WTC11 (cell line): ENCODE data around the gene RHOV. TPM values are rescaled to one million over a fixed set of nuclear protein-coding genes. Genes with fewer than 3 reads are reported as not detected.
A peak's percentile ranks its signal among the peaks of the same experiment; 100 is the strongest.

Experiments
- NFYB ChIP-seq: sonication (generic); formaldehyde crosslinking; conservative IDR thresholded peaks from 2 replicates; pipeline ENCODE4 v1.8.0; 2022; ENCODE audit warnings: low read depth, missing genetic modification reagents
- TP53 ChIP-seq: sonication (generic); formaldehyde crosslinking; IDR thresholded peaks from 2 replicates; pipeline ENCODE4 v1.8.1; 2023; ENCODE audit warnings: mild to moderate bottlenecking, missing genetic modification reagents
- ZNF219 ChIP-seq: sonication (generic); formaldehyde crosslinking; IDR thresholded peaks from 2 replicates; pipeline ENCODE4 v1.8.0; 2023; ENCODE audit warnings: missing genetic modification reagents, mild to moderate bottlenecking, borderline replicate concordance
- ZNF317 ChIP-seq: sonication (generic); formaldehyde crosslinking; IDR thresholded peaks from 2 replicates; pipeline ENCODE4 v1.8.1; 2023; ENCODE audit warnings: low read depth, mild to moderate bottlenecking, moderate library complexity, missing genetic modification reagents, borderline replicate concordance
- ZNF671 ChIP-seq: fragments of 250-450 bp; sonication (Bioruptor Pico); IDR thresholded peaks from 2 replicates; pipeline ENCODE4 v1.8.0; 2021; ENCODE audit warnings: mild to moderate bottlenecking
- total RNA-seq: library from RNA; stranded (reverse); gene quantifications from 3 replicates; pipeline ENCODE4 v1.2.3, GENCODE V29; 2021
- TF ChIP-seq, protein P1 (sequence below): sonication (generic); formaldehyde crosslinking; IDR thresholded peaks from 2 replicates; pipeline ENCODE4 v1.8.1; 2023; ENCODE audit warnings: mild to moderate bottlenecking, missing genetic modification reagents, moderate library complexity
- TF ChIP-seq, protein P2 (sequence below): sonication (generic); formaldehyde crosslinking; IDR thresholded peaks from 2 replicates; pipeline ENCODE4 v1.8.1; 2023; ENCODE audit warnings: mild to moderate bottlenecking, missing genetic modification reagents
- TF ChIP-seq, protein P3 (sequence below): sonication (generic); formaldehyde crosslinking; IDR thresholded peaks from 2 replicates; pipeline ENCODE4 v1.8.1; 2022; ENCODE audit warnings: mild to moderate bottlenecking, moderate library complexity, missing genetic modification reagents
- TF ChIP-seq, protein P4 (sequence below): sonication (generic); formaldehyde crosslinking; IDR thresholded peaks from 2 replicates; pipeline ENCODE4 v1.8.0; 2023; ENCODE audit warnings: mild to moderate bottlenecking, missing genetic modification reagents
- TF ChIP-seq, protein P5 (sequence below): sonication (generic); formaldehyde crosslinking; IDR thresholded peaks from 2 replicates; pipeline ENCODE4 v1.8.1; 2022; ENCODE audit warnings: mild to moderate bottlenecking, missing genetic modification reagents, moderate library complexity, borderline replicate concordance
- TF ChIP-seq, protein P6 (sequence below): fragments of 250-450 bp; sonication (Bioruptor Pico); IDR thresholded peaks from 2 replicates; pipeline ENCODE4 v1.9.0; 2021; ENCODE audit warnings: mild to moderate bottlenecking
- TF ChIP-seq, protein P7 (sequence below): sonication (generic); formaldehyde crosslinking; IDR thresholded peaks from 2 replicates; pipeline ENCODE4 v1.8.0; 2023; ENCODE audit warnings: missing genetic modification reagents, mild to moderate bottlenecking, borderline replicate concordance
- TF ChIP-seq, protein P8 (sequence below): fragments of 250-450 bp; sonication (Bioruptor Pico); IDR thresholded peaks from 2 replicates; pipeline ENCODE4 v1.9.0; 2021; ENCODE audit warnings: moderate library complexity, mild to moderate bottlenecking, inconsistent platforms, borderline replicate concordance
- TF ChIP-seq, protein P9 (sequence below): fragments of 250-450 bp; sonication (Bioruptor Pico); IDR thresholded peaks from 2 replicates; pipeline ENCODE4 v1.9.0; 2021; ENCODE audit warnings: mild to moderate bottlenecking, borderline replicate concordance

The RHOV gene
- total RNA-seq, 1 experiment from 2014 or later = 5.0 TPM

DNA sequence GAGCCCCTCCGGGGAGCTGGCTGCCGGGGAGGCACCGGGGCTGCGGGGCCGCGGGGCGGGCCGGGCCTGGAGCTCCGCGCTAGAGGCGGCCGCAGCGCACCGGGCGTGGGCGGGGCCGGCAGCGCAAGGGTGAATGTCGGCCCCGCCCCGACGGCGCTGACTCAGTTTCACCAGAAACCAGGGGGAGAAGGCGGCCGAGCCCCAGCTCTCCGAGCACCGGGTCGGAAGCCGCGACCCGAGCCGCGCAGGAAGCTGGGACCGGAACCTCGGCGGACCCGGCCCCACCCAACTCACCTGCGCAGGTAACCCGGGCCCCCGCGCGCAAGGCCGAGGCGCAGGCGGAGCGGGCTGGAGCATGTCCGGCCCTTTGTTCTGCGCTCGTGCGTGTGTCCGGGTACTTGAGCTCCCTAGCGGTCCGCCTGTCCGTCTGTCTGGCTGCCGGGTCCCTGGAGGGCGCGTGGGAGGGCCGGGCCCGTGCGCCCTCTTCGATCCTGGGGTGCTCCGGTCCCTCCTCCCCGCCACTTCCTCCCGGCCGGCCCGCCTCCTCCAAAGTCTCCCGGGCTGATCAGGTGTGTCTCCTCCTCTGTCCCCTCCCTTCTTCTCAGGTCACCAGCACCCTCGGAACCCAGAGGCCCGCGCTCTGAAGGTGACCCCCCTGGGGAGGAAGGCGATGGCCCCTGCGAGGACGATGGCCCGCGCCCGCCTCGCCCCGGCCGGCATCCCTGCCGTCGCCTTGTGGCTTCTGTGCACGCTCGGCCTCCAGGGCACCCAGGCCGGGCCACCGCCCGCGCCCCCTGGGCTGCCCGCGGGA lies 29.9 kb downstream of the RHOV start, which contains the start of gene SPINT1 (continued):
- TF ChIP-seq, protein P1, sequence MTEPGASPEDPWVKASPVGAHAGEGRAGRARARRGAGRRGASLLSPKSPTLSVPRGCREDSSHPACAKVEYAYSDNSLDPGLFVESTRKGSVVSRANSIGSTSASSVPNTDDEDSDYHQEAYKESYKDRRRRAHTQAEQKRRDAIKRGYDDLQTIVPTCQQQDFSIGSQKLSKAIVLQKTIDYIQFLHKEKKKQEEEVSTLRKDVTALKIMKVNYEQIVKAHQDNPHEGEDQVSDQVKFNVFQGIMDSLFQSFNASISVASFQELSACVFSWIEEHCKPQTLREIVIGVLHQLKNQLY = no peak
- no peak for TF ChIP-seq NFYB (CRISPR knock-in tag)
- TF ChIP-seq, protein P2, sequence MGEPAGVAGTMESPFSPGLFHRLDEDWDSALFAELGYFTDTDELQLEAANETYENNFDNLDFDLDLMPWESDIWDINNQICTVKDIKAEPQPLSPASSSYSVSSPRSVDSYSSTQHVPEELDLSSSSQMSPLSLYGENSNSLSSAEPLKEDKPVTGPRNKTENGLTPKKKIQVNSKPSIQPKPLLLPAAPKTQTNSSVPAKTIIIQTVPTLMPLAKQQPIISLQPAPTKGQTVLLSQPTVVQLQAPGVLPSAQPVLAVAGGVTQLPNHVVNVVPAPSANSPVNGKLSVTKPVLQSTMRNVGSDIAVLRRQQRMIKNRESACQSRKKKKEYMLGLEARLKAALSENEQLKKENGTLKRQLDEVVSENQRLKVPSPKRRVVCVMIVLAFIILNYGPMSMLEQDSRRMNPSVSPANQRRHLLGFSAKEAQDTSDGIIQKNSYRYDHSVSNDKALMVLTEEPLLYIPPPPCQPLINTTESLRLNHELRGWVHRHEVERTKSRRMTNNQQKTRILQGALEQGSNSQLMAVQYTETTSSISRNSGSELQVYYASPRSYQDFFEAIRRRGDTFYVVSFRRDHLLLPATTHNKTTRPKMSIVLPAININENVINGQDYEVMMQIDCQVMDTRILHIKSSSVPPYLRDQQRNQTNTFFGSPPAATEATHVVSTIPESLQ (CRISPR knock-in tag) = no peak
- TF ChIP-seq, protein P3, sequence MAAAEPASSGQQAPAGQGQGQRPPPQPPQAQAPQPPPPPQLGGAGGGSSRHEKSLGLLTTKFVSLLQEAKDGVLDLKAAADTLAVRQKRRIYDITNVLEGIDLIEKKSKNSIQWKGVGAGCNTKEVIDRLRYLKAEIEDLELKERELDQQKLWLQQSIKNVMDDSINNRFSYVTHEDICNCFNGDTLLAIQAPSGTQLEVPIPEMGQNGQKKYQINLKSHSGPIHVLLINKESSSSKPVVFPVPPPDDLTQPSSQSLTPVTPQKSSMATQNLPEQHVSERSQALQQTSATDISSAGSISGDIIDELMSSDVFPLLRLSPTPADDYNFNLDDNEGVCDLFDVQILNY (CRISPR knock-in tag) = peak; percentile 75; the same call in 1 of the 2 replicates
- TF ChIP-seq ZNF219 (CRISPR knock-in tag) = peak; percentile 73; the same call in 1 of the 2 replicates
- TF ChIP-seq, protein P4, sequence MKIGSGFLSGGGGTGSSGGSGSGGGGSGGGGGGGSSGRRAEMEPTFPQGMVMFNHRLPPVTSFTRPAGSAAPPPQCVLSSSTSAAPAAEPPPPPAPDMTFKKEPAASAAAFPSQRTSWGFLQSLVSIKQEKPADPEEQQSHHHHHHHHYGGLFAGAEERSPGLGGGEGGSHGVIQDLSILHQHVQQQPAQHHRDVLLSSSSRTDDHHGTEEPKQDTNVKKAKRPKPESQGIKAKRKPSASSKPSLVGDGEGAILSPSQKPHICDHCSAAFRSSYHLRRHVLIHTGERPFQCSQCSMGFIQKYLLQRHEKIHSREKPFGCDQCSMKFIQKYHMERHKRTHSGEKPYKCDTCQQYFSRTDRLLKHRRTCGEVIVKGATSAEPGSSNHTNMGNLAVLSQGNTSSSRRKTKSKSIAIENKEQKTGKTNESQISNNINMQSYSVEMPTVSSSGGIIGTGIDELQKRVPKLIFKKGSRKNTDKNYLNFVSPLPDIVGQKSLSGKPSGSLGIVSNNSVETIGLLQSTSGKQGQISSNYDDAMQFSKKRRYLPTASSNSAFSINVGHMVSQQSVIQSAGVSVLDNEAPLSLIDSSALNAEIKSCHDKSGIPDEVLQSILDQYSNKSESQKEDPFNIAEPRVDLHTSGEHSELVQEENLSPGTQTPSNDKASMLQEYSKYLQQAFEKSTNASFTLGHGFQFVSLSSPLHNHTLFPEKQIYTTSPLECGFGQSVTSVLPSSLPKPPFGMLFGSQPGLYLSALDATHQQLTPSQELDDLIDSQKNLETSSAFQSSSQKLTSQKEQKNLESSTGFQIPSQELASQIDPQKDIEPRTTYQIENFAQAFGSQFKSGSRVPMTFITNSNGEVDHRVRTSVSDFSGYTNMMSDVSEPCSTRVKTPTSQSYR = no peak
- TF ChIP-seq, protein P5, sequence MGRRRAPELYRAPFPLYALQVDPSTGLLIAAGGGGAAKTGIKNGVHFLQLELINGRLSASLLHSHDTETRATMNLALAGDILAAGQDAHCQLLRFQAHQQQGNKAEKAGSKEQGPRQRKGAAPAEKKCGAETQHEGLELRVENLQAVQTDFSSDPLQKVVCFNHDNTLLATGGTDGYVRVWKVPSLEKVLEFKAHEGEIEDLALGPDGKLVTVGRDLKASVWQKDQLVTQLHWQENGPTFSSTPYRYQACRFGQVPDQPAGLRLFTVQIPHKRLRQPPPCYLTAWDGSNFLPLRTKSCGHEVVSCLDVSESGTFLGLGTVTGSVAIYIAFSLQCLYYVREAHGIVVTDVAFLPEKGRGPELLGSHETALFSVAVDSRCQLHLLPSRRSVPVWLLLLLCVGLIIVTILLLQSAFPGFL (CRISPR knock-in tag) = no peak
- TF ChIP-seq, protein P6, sequence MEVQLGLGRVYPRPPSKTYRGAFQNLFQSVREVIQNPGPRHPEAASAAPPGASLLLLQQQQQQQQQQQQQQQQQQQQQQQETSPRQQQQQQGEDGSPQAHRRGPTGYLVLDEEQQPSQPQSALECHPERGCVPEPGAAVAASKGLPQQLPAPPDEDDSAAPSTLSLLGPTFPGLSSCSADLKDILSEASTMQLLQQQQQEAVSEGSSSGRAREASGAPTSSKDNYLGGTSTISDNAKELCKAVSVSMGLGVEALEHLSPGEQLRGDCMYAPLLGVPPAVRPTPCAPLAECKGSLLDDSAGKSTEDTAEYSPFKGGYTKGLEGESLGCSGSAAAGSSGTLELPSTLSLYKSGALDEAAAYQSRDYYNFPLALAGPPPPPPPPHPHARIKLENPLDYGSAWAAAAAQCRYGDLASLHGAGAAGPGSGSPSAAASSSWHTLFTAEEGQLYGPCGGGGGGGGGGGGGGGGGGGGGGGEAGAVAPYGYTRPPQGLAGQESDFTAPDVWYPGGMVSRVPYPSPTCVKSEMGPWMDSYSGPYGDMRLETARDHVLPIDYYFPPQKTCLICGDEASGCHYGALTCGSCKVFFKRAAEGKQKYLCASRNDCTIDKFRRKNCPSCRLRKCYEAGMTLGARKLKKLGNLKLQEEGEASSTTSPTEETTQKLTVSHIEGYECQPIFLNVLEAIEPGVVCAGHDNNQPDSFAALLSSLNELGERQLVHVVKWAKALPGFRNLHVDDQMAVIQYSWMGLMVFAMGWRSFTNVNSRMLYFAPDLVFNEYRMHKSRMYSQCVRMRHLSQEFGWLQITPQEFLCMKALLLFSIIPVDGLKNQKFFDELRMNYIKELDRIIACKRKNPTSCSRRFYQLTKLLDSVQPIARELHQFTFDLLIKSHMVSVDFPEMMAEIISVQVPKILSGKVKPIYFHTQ (CRISPR knock-in tag) = no peak
- TF ChIP-seq ZNF671 (CRISPR knock-in tag) = no peak
- TF ChIP-seq, protein P7, sequence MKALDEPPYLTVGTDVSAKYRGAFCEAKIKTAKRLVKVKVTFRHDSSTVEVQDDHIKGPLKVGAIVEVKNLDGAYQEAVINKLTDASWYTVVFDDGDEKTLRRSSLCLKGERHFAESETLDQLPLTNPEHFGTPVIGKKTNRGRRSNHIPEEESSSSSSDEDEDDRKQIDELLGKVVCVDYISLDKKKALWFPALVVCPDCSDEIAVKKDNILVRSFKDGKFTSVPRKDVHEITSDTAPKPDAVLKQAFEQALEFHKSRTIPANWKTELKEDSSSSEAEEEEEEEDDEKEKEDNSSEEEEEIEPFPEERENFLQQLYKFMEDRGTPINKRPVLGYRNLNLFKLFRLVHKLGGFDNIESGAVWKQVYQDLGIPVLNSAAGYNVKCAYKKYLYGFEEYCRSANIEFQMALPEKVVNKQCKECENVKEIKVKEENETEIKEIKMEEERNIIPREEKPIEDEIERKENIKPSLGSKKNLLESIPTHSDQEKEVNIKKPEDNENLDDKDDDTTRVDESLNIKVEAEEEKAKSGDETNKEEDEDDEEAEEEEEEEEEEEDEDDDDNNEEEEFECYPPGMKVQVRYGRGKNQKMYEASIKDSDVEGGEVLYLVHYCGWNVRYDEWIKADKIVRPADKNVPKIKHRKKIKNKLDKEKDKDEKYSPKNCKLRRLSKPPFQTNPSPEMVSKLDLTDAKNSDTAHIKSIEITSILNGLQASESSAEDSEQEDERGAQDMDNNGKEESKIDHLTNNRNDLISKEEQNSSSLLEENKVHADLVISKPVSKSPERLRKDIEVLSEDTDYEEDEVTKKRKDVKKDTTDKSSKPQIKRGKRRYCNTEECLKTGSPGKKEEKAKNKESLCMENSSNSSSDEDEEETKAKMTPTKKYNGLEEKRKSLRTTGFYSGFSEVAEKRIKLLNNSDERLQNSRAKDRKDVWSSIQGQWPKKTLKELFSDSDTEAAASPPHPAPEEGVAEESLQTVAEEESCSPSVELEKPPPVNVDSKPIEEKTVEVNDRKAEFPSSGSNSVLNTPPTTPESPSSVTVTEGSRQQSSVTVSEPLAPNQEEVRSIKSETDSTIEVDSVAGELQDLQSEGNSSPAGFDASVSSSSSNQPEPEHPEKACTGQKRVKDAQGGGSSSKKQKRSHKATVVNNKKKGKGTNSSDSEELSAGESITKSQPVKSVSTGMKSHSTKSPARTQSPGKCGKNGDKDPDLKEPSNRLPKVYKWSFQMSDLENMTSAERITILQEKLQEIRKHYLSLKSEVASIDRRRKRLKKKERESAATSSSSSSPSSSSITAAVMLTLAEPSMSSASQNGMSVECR (CRISPR knock-in tag) = peak; percentile 43; the same call in 1 of the 2 replicates
- TF ChIP-seq ZNF317 = no peak
- TF ChIP-seq, protein P8, sequence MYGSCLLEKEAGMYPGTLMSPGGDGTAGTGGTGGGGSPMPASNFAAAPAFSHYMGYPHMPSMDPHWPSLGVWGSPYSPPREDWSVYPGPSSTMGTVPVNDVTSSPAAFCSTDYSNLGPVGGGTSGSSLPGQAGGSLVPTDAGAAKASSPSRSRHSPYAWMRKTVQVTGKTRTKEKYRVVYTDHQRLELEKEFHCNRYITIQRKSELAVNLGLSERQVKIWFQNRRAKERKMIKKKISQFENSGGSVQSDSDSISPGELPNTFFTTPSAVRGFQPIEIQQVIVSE (CRISPR knock-in tag) = no peak
- TF ChIP-seq, protein P9, sequence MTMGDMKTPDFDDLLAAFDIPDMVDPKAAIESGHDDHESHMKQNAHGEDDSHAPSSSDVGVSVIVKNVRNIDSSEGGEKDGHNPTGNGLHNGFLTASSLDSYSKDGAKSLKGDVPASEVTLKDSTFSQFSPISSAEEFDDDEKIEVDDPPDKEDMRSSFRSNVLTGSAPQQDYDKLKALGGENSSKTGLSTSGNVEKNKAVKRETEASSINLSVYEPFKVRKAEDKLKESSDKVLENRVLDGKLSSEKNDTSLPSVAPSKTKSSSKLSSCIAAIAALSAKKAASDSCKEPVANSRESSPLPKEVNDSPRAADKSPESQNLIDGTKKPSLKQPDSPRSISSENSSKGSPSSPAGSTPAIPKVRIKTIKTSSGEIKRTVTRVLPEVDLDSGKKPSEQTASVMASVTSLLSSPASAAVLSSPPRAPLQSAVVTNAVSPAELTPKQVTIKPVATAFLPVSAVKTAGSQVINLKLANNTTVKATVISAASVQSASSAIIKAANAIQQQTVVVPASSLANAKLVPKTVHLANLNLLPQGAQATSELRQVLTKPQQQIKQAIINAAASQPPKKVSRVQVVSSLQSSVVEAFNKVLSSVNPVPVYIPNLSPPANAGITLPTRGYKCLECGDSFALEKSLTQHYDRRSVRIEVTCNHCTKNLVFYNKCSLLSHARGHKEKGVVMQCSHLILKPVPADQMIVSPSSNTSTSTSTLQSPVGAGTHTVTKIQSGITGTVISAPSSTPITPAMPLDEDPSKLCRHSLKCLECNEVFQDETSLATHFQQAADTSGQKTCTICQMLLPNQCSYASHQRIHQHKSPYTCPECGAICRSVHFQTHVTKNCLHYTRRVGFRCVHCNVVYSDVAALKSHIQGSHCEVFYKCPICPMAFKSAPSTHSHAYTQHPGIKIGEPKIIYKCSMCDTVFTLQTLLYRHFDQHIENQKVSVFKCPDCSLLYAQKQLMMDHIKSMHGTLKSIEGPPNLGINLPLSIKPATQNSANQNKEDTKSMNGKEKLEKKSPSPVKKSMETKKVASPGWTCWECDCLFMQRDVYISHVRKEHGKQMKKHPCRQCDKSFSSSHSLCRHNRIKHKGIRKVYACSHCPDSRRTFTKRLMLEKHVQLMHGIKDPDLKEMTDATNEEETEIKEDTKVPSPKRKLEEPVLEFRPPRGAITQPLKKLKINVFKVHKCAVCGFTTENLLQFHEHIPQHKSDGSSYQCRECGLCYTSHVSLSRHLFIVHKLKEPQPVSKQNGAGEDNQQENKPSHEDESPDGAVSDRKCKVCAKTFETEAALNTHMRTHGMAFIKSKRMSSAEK (CRISPR knock-in tag) = no peak
- peak; percentile 73; the same call in 1 of the 2 replicates for TF ChIP-seq TP53
